Gastrocnemius medialis (tissue), 4 donors: Measurements from ENCODE around the gene POLG.

Experiments used
- POLR2A ChIP-seq, 2 donors: fragments of 450-650 bp; IDR thresholded peaks; one replicate each; pipeline ENCODE4 v1.6.1; 2017; ENCODE audit warnings: antibody characterized with exemption in 2 of 2, mild to moderate bottlenecking in 2 of 2, moderate library complexity in 2 of 2
- TF ChIP-seq, protein P1 (sequence below), 5 experiments: fragments of 450-650 bp in 3 of 5; fragments of 200-600 bp in 2 of 5; sonication (generic) in 2 of 5; IDR thresholded peaks in 4 of 5; conservative IDR thresholded peaks in 1 of 5; 1 replicate in 4 of 5; 2 replicates in 1 of 5; pipeline ENCODE4 v1.5.1; 2016 to 2019; ENCODE audit warnings: antibody characterized with exemption in 5 of 5, mild to moderate bottlenecking in 3 of 5, moderate library complexity in 3 of 5

DNA sequence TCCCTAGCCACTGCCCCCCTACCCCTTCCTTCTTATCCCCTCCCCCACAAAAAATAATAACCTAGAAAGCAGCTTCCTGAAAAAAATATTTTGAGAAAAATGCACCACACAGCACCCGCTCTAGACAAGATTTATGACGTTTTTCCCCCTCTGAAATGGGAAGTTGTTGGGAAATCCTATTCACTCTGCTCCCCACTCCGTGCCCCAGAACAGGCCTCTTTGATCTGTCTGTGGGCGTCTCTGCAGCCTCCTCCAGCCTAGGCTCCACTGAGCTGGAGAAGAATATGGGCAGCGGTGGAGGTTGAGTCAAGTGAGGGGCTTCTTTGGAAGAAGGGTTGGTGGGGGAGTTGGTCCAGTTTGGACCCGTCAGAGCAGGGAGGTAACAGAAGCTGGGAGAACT lies 28.5 kb upstream of the POLG start:
- TF ChIP-seq, protein P1, sequence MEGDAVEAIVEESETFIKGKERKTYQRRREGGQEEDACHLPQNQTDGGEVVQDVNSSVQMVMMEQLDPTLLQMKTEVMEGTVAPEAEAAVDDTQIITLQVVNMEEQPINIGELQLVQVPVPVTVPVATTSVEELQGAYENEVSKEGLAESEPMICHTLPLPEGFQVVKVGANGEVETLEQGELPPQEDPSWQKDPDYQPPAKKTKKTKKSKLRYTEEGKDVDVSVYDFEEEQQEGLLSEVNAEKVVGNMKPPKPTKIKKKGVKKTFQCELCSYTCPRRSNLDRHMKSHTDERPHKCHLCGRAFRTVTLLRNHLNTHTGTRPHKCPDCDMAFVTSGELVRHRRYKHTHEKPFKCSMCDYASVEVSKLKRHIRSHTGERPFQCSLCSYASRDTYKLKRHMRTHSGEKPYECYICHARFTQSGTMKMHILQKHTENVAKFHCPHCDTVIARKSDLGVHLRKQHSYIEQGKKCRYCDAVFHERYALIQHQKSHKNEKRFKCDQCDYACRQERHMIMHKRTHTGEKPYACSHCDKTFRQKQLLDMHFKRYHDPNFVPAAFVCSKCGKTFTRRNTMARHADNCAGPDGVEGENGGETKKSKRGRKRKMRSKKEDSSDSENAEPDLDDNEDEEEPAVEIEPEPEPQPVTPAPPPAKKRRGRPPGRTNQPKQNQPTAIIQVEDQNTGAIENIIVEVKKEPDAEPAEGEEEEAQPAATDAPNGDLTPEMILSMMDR (IDR thresholded peaks at IDR 0.05 in 4 of 5, conservative IDR thresholded peaks at IDR 0.05 in 1 of 5): no peak
- no peak for TF ChIP-seq POLR2A (IDR thresholded peaks at IDR 0.05)
